Thoracic aorta (tissue), 2 donors: ENCODE data around the gene ZNF506. TPM values are rescaled to one million over a fixed set of nuclear protein-coding genes. Genes with fewer than 3 reads are reported as not detected.
A peak's percentile ranks its signal among the peaks of the same experiment; 100 is the strongest.
"Not testable (repeated sequence)": the region's sequence is repeated elsewhere in the genome, so short reads cannot be mapped to it uniquely, and the experiment has no call there.

Source experiments
- ATAC-seq: fragments of 150-250 bp; one replicate; pipeline ENCODE4 v1.8.0; 2017; ENCODE audit warnings: low read depth; ENCODE audit not compliant: insufficient number of reproducible peaks, low FRiP score
- DNase-seq: peaks from one replicate; pipeline ENCODE4 v3.0.0-alpha.2; 2020; ENCODE audit warnings: low spot score
- H3K27ac ChIP-seq, 2 donors: fragments of 200-600 bp; sonication (generic); 1 replicate in 1 of 2; 2 replicates in 1 of 2; pipeline ENCODE4 v1.5.1; 2016; ENCODE audit warnings: mild to moderate bottlenecking in 2 of 2, moderate library complexity in 2 of 2
- H3K27me3 ChIP-seq: fragments of 200-600 bp; sonication (generic); replicated peaks from 2 replicates; pipeline ENCODE4 v1.6.0; 2016; ENCODE audit warnings: mild to moderate bottlenecking; ENCODE audit not compliant: insufficient read depth
- H3K36me3 ChIP-seq: fragments of 200-600 bp; sonication (generic); one replicate; pipeline ENCODE4 v1.5.1; 2016
- H3K4me1 ChIP-seq, 2 donors: fragments of 200-600 bp; sonication (generic); 1 replicate in 1 of 2; 2 replicates in 1 of 2; pipeline versions ENCODE4 v1.5.1 to v1.6.0; 2016; ENCODE audit warnings: low read depth in 2 of 2, mild to moderate bottlenecking in 1 of 2; ENCODE audit not compliant: control insufficient read depth in 1 of 2
- H3K4me3 ChIP-seq: fragments of 200-600 bp; sonication (generic); 2 replicates; pipeline ENCODE4 v1.5.1; 2016; ENCODE audit warnings: mild to moderate bottlenecking
- H3K9me3 ChIP-seq: fragments of 200-600 bp; sonication (generic); 2 replicates; pipeline ENCODE4 v1.5.1; 2016
- CTCF ChIP-seq: fragments of 200-600 bp; sonication (generic); IDR thresholded peaks from one replicate; pipeline ENCODE4 v1.5.1; 2019; ENCODE audit warnings: antibody characterized with exemption
- total RNA-seq, 2 donors: library from RNA; depleted of rRNA; stranded (reverse); fragments of >200 nt; gene quantifications; one replicate each; pipeline versions ENCODE4 v1.1.0 to v1.2.3, GENCODE V29; 2016

The ZNF506 gene
- total RNA-seq, 2 donors from 2014 or later: 55.5 to 66.7 TPM

GRCh38 chr19:19777692-19778091, 43.9 kb downstream of the ZNF506 start:
- no peak for DNase-seq
- Histone ChIP-seq H3K4me1 (peaks cover 4 to 18% of the 10 kb centered on the region in 2 donors), H3K27ac (no peak overlapping the region), H3K36me3 (no peaks in the 10 kb centered on the region), H3K9me3 (no peaks in the 10 kb centered on the region), H3K4me3 (no peak overlapping the region), H3K27me3 (no peaks in the 10 kb centered on the region)
- TF ChIP-seq CTCF: no peak
- ATAC-seq: no peak

- Histone ChIP-seq H3K4me1 (peaks cover 4 to 18% of the 10 kb centered on the region in 2 donors), H3K4me3 (peak overlapping the region; percentile 82), H3K27ac (peak overlapping the region; percentile 25 to 32), H3K27me3 (no peaks in the 10 kb centered on the region), H3K36me3 (no peaks in the 10 kb centered on the region), H3K9me3 (no peaks in the 10 kb centered on the region)
- ATAC-seq: peak; percentile 97
- peak; percentile 94 for DNase-seq
- TF ChIP-seq CTCF: no peak
Observed at GRCh38 chr19:19776206-19777008, 45.1 kb downstream of the ZNF506 start.

- ATAC-seq: no peak
Observed at GRCh38 chr19:19775891-19776205, 45.7 kb downstream of the ZNF506 start.

GRCh38 chr19:19774354-19775033, 47.1 kb downstream of the ZNF506 start:
- peaks cover 4 to 18% of the 10 kb centered on the region in 2 donors for H3K4me1 ChIP-seq
- no peak for DNase-seq
- H3K27ac ChIP-seq: no peak overlapping the region
- no peak for TF ChIP-seq CTCF
- no peaks in the 10 kb centered on the region for H3K36me3 ChIP-seq
- H3K27me3 ChIP-seq: no peaks in the 10 kb centered on the region
- no peaks in the 10 kb centered on the region for H3K9me3 ChIP-seq
- ATAC-seq: no peak
- H3K4me3 ChIP-seq: no peak overlapping the region

More at GRCh38 chr19:19775891-19776205, 45.7 kb downstream of the ZNF506 start:
- Histone ChIP-seq H3K27me3 (no peaks in the 10 kb centered on the region), H3K4me3 (peak overlapping the region; percentile 82), H3K9me3 (no peaks in the 10 kb centered on the region), H3K36me3 (no peaks in the 10 kb centered on the region), H3K4me1 (peaks cover 4 to 18% of the 10 kb centered on the region in 2 donors), H3K27ac (no peak overlapping the region)
- DNase-seq: no peak
- TF ChIP-seq CTCF: no peak

- not testable (repeated sequence) for H3K27me3 ChIP-seq, ATAC-seq, H3K36me3 ChIP-seq, DNase-seq, H3K9me3 ChIP-seq, H3K27ac ChIP-seq, H3K4me3 ChIP-seq, H3K4me1 ChIP-seq
Observed at GRCh38 chr19:19771963-19772362, 49.6 kb downstream of the ZNF506 start.

GRCh38 chr19:19769971-19770370, 51.6 kb downstream of the ZNF506 start:
- ATAC-seq, H3K9me3 ChIP-seq, H3K27ac ChIP-seq, H3K36me3 ChIP-seq, H3K4me3 ChIP-seq, H3K27me3 ChIP-seq, DNase-seq, H3K4me1 ChIP-seq: not testable (repeated sequence)
